WTC11 (cell line): ENCODE measurements around the gene FNBP1L. TPM values are rescaled to one million over a fixed set of nuclear protein-coding genes. Genes with fewer than 3 reads are reported as not detected.

ENCODE experiments used
- ATAC-seq: fragments of 200-7000 bp; cut with Tn5 transposase; 2 replicates; pipeline ENCODE4 v1.10.0; 2021; ENCODE audit warnings: mild to moderate bottlenecking, moderate library complexity
- CTCF ChIA-PET: fragments of 300-600 bp; sonication (Branson Sonifier 250); formaldehyde crosslinking; loops from one replicate; lab custom pipeline; 2021; ENCODE audit warnings: antibody characterized with exemption; lab: Charles Lee
- POLR2A ChIA-PET: fragments of 350-600 bp; sonication (Branson Sonifier 250); formaldehyde crosslinking; loops from one replicate; lab custom pipeline; 2021; ENCODE audit warnings: antibody characterized with exemption; lab: Charles Lee
- DNase-seq: peaks from one replicate; pipeline ENCODE4 v3.0.0; 2021; ENCODE audit warnings: low spot score
- H3K27ac Mint-ChIP-seq: 2 replicates; pipeline ENCODE4 v1.8.0; 2021; ENCODE audit warnings: mixed read lengths
- H3K27me3 Mint-ChIP-seq: 2 replicates; pipeline ENCODE4 v1.8.0; 2021; ENCODE audit warnings: low read depth, mild to moderate bottlenecking, moderate library complexity, mixed read lengths
- H3K36me3 Mint-ChIP-seq: 2 replicates; pipeline ENCODE4 v1.8.0; 2021; ENCODE audit warnings: mixed read lengths
- H3K4me1 Mint-ChIP-seq: 2 replicates; pipeline ENCODE4 v1.8.0; 2022; ENCODE audit warnings: mixed read lengths
- H3K4me3 Mint-ChIP-seq: 2 replicates; pipeline ENCODE4 v1.8.0; 2021; ENCODE audit warnings: mild to moderate bottlenecking, moderate library complexity, mixed read lengths
- H3K9me3 Mint-ChIP-seq: 2 replicates; pipeline ENCODE4 v1.8.0; 2021; ENCODE audit warnings: mixed read lengths
- CREB1 ChIP-seq: sonication (generic); formaldehyde crosslinking; IDR thresholded peaks from 2 replicates; pipeline ENCODE4 v1.8.0; 2023; ENCODE audit warnings: mild to moderate bottlenecking, missing genetic modification reagents
- CREM ChIP-seq: sonication (generic); formaldehyde crosslinking; IDR thresholded peaks from 2 replicates; pipeline ENCODE4 v1.8.1; 2022; ENCODE audit warnings: mild to moderate bottlenecking, missing genetic modification reagents, moderate library complexity
- ELF4 ChIP-seq: sonication (generic); formaldehyde crosslinking; IDR thresholded peaks from 2 replicates; pipeline ENCODE4 v1.8.1; 2022; ENCODE audit warnings: low read depth, mild to moderate bottlenecking, moderate library complexity, missing genetic modification reagents
- GTF2I ChIP-seq: fragments of 250-450 bp; sonication (Bioruptor Pico); conservative IDR thresholded peaks from 2 replicates; pipeline ENCODE4 v1.4.0; 2021; ENCODE audit warnings: mild to moderate bottlenecking
- HMGA2 ChIP-seq: fragments of 250-450 bp; sonication (Bioruptor Pico); IDR thresholded peaks from 2 replicates; pipeline ENCODE4 v1.4.0; 2021; ENCODE audit warnings: mild to moderate bottlenecking, moderate library complexity
- NR2C2 ChIP-seq: sonication (generic); formaldehyde crosslinking; IDR thresholded peaks from 2 replicates; pipeline ENCODE4 v1.8.0; 2022; ENCODE audit warnings: mild to moderate bottlenecking, missing genetic modification reagents
- SMAD3 ChIP-seq: sonication (generic); formaldehyde crosslinking; IDR thresholded peaks from 2 replicates; pipeline ENCODE4 v1.8.0; 2022; ENCODE audit warnings: missing genetic modification reagents, mild to moderate bottlenecking, borderline replicate concordance
- SMAD4 ChIP-seq: sonication (generic); formaldehyde crosslinking; IDR thresholded peaks from 2 replicates; pipeline ENCODE4 v1.8.0; 2022; ENCODE audit warnings: mild to moderate bottlenecking, missing genetic modification reagents
- SOX15 ChIP-seq: fragments of 250-450 bp; sonication (Bioruptor Pico); IDR thresholded peaks from 2 replicates; pipeline ENCODE4 v1.9.0; 2021; ENCODE audit warnings: mild to moderate bottlenecking
- SP1 ChIP-seq: sonication (generic); formaldehyde crosslinking; conservative IDR thresholded peaks from 2 replicates; pipeline ENCODE4 v1.8.1; 2022; ENCODE audit warnings: missing genetic modification reagents
- ZNF121 ChIP-seq: sonication (generic); formaldehyde crosslinking; IDR thresholded peaks from 2 replicates; pipeline ENCODE4 v1.8.0; 2023; ENCODE audit warnings: missing genetic modification reagents
- ZNF263 ChIP-seq: sonication (generic); formaldehyde crosslinking; IDR thresholded peaks from 2 replicates; pipeline ENCODE4 v1.8.1; 2022; ENCODE audit warnings: low read depth, mild to moderate bottlenecking, moderate library complexity, missing genetic modification reagents
- total RNA-seq: library from RNA; stranded (reverse); gene quantifications from 3 replicates; pipeline ENCODE4 v1.2.3, GENCODE V29; 2021
- TF ChIP-seq, protein P1 (sequence below): sonication (generic); formaldehyde crosslinking; IDR thresholded peaks from 2 replicates; pipeline ENCODE4 v1.8.0; 2023; ENCODE audit warnings: mild to moderate bottlenecking, missing genetic modification reagents
- TF ChIP-seq, protein P2 (sequence below): sonication (generic); formaldehyde crosslinking; IDR thresholded peaks from 2 replicates; pipeline ENCODE4 v1.8.1; 2023; ENCODE audit warnings: mild to moderate bottlenecking, moderate library complexity, missing genetic modification reagents
- TF ChIP-seq, protein P3 (sequence below): fragments of 250-450 bp; sonication (Bioruptor Pico); IDR thresholded peaks from 2 replicates; pipeline ENCODE4 v1.9.0; 2021; ENCODE audit warnings: mild to moderate bottlenecking
- TF ChIP-seq, protein P4 (sequence below): sonication (generic); formaldehyde crosslinking; IDR thresholded peaks from 2 replicates; pipeline ENCODE4 v1.8.1; 2022; ENCODE audit warnings: mild to moderate bottlenecking, missing genetic modification reagents, moderate library complexity, borderline replicate concordance
- TF ChIP-seq, protein P5 (sequence below): sonication (generic); formaldehyde crosslinking; IDR thresholded peaks from 2 replicates; pipeline ENCODE4 v1.8.1; 2022; ENCODE audit warnings: mild to moderate bottlenecking, moderate library complexity, missing genetic modification reagents
- TF ChIP-seq, protein P6 (sequence below): sonication (generic); formaldehyde crosslinking; IDR thresholded peaks from 2 replicates; pipeline ENCODE4 v1.8.0; 2023; ENCODE audit warnings: missing genetic modification reagents
- TF ChIP-seq, protein P7 (sequence below): fragments of 250-450 bp; sonication (Bioruptor Pico); IDR thresholded peaks from 2 replicates; pipeline ENCODE4 v1.9.0; 2021; ENCODE audit warnings: moderate library complexity, mild to moderate bottlenecking, inconsistent platforms, borderline replicate concordance
- TF ChIP-seq, protein P8 (sequence below): sonication (generic); formaldehyde crosslinking; IDR thresholded peaks from 2 replicates; pipeline ENCODE4 v1.8.1; 2023; ENCODE audit warnings: mild to moderate bottlenecking, missing genetic modification reagents, moderate library complexity

The FNBP1L gene
- total RNA-seq, 1 experiment from 2014 or later = 79.1 TPM

DNA sequence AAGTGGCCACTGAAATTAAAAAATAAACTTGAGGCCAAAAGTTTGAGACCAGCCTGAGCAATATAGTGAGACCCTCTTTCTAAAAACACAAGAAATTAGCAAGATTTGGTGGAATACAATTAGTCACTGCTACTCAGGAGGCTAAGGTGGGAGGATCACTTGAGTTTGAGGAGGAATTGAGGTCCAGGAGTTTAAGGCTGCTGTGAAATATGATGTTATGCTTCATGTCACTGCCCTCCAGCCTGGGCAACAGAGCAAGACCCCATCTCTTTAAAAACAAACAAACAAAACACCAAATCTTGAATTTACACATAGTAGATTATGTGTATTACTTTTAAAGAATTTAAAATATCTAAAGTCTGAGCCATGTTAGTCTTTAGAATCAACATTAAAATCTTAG, 6.3 kb upstream of the FNBP1L start:
- Mint-ChIP-seq H3K9me3 (no peaks in the 10 kb centered on the region), H3K4me1 (peaks cover 13% of the 10 kb centered on the region), H3K27ac (no peak overlapping the region), H3K27me3 (no peaks in the 10 kb centered on the region), H3K4me3 (no peak overlapping the region), H3K36me3 (no peaks in the 10 kb centered on the region)
- TF ChIP-seq ELF4 = no peak
- TF ChIP-seq ZNF121 = 0 out of 2 replicates have a peak, but pooled peaks have one; percentile 25
- TF ChIP-seq CREB1 (CRISPR knock-in tag) = no peak
- DNase-seq (no peak), ATAC-seq (no peak)
- ChIA-PET CTCF (no interaction called here), POLR2A (no interaction called here)

DNA sequence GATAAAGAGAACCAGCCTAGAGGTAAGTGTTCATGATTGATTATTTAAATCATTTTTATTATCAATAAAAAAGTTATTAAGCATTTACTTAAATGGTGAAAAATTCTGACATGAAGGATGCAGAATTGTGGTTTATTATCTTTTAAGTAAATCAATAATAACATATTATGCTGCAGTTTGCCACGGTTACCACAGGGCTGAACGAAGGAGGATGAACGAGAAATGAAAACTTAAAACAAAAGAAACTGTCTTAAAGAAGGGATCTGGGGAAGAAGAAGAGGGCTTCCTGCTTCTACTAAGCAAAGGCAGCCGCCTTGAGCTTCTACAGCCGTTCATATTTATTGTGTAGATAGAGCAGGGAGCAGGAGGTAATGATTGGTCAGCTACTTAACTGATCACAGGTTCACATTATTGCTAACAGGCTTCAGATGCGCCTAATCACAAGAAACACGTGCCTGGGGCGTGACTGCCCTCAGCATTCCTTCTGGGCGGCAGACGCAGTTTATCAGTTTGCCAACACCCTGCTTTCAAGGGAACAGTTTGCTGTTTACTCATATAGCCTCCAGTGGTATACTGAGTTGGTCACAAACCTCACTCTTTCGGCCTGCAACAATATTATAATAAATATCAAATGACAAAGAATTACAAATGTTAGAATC, 5.8 kb upstream of the FNBP1L start:
- H3K4me1 Mint-ChIP-seq = peaks cover 18% of the 10 kb centered on the region
- no peak for ATAC-seq
- no peak for DNase-seq
- ChIA-PET CTCF (no interaction called here), POLR2A (no interaction called here)
- no peaks in the 10 kb centered on the region for H3K27me3 Mint-ChIP-seq
- H3K36me3 Mint-ChIP-seq = no peaks in the 10 kb centered on the region
- no peak overlapping the region for H3K27ac Mint-ChIP-seq
- H3K4me3 Mint-ChIP-seq = no peak overlapping the region
- TF ChIP-seq GTF2I (CRISPR knock-in tag) = no peak
- H3K9me3 Mint-ChIP-seq = no peaks in the 10 kb centered on the region

DNA sequence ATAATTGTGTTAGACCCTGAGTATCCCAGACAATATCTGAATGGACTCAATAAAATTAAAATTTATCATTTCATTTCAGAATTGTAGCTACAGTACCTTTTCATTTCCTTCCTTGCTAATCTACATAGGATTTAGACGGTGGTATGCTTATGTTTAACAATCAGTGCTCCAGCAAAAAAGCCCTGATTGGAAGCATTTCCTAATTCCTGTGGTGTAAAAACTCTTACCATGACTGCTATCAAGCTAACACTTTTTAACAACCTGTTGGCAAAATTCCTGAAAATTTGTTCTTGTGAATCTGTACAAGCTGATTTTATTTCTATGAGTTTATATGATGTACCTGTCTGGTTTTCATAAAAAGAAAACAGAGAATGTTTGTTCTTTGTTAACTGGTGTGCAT, 5.2 kb upstream of the FNBP1L start:
- CTCF ChIA-PET = no interaction called here
- Mint-ChIP-seq H3K36me3 (no peaks in the 10 kb centered on the region), H3K27ac (no peak overlapping the region), H3K9me3 (no peaks in the 10 kb centered on the region), H3K4me3 (no peak overlapping the region), H3K27me3 (no peaks in the 10 kb centered on the region), H3K4me1 (peaks cover 19% of the 10 kb centered on the region)
- POLR2A ChIA-PET = no interaction called here
- ATAC-seq (no peak), DNase-seq (no peak)
- TF ChIP-seq ZNF263 (CRISPR knock-in tag) (no peak), ELF4 (no peak), HMGA2 (CRISPR knock-in tag) (no peak), SOX15 (CRISPR knock-in tag) (no peak), NR2C2 (CRISPR knock-in tag) (no peak), SMAD4 (CRISPR knock-in tag) (no peak), CREM (CRISPR knock-in tag) (no peak), SMAD3 (CRISPR knock-in tag) (no peak), CREB1 (CRISPR knock-in tag) (no peak), SP1 (CRISPR knock-in tag) (no peak)
- TF ChIP-seq, protein P1, sequence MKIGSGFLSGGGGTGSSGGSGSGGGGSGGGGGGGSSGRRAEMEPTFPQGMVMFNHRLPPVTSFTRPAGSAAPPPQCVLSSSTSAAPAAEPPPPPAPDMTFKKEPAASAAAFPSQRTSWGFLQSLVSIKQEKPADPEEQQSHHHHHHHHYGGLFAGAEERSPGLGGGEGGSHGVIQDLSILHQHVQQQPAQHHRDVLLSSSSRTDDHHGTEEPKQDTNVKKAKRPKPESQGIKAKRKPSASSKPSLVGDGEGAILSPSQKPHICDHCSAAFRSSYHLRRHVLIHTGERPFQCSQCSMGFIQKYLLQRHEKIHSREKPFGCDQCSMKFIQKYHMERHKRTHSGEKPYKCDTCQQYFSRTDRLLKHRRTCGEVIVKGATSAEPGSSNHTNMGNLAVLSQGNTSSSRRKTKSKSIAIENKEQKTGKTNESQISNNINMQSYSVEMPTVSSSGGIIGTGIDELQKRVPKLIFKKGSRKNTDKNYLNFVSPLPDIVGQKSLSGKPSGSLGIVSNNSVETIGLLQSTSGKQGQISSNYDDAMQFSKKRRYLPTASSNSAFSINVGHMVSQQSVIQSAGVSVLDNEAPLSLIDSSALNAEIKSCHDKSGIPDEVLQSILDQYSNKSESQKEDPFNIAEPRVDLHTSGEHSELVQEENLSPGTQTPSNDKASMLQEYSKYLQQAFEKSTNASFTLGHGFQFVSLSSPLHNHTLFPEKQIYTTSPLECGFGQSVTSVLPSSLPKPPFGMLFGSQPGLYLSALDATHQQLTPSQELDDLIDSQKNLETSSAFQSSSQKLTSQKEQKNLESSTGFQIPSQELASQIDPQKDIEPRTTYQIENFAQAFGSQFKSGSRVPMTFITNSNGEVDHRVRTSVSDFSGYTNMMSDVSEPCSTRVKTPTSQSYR (CRISPR knock-in tag) = no peak
- TF ChIP-seq, protein P2, sequence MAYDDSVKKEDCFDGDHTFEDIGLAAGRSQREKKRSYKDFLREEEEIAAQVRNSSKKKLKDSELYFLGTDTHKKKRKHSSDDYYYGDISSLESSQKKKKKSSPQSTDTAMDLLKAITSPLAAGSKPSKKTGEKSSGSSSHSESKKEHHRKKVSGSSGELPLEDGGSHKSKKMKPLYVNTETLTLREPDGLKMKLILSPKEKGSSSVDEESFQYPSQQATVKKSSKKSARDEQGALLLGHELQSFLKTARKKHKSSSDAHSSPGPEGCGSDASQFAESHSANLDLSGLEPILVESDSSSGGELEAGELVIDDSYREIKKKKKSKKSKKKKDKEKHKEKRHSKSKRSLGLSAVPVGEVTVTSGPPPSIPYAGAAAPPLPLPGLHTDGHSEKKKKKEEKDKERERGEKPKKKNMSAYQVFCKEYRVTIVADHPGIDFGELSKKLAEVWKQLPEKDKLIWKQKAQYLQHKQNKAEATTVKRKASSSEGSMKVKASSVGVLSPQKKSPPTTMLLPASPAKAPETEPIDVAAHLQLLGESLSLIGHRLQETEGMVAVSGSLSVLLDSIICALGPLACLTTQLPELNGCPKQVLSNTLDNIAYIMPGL (CRISPR knock-in tag) = no peak
- TF ChIP-seq, protein P3, sequence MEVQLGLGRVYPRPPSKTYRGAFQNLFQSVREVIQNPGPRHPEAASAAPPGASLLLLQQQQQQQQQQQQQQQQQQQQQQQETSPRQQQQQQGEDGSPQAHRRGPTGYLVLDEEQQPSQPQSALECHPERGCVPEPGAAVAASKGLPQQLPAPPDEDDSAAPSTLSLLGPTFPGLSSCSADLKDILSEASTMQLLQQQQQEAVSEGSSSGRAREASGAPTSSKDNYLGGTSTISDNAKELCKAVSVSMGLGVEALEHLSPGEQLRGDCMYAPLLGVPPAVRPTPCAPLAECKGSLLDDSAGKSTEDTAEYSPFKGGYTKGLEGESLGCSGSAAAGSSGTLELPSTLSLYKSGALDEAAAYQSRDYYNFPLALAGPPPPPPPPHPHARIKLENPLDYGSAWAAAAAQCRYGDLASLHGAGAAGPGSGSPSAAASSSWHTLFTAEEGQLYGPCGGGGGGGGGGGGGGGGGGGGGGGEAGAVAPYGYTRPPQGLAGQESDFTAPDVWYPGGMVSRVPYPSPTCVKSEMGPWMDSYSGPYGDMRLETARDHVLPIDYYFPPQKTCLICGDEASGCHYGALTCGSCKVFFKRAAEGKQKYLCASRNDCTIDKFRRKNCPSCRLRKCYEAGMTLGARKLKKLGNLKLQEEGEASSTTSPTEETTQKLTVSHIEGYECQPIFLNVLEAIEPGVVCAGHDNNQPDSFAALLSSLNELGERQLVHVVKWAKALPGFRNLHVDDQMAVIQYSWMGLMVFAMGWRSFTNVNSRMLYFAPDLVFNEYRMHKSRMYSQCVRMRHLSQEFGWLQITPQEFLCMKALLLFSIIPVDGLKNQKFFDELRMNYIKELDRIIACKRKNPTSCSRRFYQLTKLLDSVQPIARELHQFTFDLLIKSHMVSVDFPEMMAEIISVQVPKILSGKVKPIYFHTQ (CRISPR knock-in tag) = no peak
- TF ChIP-seq, protein P4, sequence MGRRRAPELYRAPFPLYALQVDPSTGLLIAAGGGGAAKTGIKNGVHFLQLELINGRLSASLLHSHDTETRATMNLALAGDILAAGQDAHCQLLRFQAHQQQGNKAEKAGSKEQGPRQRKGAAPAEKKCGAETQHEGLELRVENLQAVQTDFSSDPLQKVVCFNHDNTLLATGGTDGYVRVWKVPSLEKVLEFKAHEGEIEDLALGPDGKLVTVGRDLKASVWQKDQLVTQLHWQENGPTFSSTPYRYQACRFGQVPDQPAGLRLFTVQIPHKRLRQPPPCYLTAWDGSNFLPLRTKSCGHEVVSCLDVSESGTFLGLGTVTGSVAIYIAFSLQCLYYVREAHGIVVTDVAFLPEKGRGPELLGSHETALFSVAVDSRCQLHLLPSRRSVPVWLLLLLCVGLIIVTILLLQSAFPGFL (CRISPR knock-in tag) = no peak
- TF ChIP-seq, protein P5, sequence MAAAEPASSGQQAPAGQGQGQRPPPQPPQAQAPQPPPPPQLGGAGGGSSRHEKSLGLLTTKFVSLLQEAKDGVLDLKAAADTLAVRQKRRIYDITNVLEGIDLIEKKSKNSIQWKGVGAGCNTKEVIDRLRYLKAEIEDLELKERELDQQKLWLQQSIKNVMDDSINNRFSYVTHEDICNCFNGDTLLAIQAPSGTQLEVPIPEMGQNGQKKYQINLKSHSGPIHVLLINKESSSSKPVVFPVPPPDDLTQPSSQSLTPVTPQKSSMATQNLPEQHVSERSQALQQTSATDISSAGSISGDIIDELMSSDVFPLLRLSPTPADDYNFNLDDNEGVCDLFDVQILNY (CRISPR knock-in tag) = no peak
- TF ChIP-seq, protein P6, sequence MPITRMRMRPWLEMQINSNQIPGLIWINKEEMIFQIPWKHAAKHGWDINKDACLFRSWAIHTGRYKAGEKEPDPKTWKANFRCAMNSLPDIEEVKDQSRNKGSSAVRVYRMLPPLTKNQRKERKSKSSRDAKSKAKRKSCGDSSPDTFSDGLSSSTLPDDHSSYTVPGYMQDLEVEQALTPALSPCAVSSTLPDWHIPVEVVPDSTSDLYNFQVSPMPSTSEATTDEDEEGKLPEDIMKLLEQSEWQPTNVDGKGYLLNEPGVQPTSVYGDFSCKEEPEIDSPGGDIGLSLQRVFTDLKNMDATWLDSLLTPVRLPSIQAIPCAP (CRISPR knock-in tag) = no peak
- TF ChIP-seq, protein P7, sequence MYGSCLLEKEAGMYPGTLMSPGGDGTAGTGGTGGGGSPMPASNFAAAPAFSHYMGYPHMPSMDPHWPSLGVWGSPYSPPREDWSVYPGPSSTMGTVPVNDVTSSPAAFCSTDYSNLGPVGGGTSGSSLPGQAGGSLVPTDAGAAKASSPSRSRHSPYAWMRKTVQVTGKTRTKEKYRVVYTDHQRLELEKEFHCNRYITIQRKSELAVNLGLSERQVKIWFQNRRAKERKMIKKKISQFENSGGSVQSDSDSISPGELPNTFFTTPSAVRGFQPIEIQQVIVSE (CRISPR knock-in tag) = no peak
- TF ChIP-seq, protein P8, sequence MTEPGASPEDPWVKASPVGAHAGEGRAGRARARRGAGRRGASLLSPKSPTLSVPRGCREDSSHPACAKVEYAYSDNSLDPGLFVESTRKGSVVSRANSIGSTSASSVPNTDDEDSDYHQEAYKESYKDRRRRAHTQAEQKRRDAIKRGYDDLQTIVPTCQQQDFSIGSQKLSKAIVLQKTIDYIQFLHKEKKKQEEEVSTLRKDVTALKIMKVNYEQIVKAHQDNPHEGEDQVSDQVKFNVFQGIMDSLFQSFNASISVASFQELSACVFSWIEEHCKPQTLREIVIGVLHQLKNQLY (CRISPR knock-in tag) = no peak
